NCI-H774 (cell line): Measurements from ENCODE around the gene SNRNP200.

Experiments
- DNase-seq: peaks from one replicate; lab custom pipeline; 2025; lab: John Stamatoyannopoulos, UW

SNRNP200 gene

GRCh38 chr2:96251721-96252292 is 53.5 kb downstream of the SNRNP200 start:
- DNase-seq: no peak

GRCh38 chr2:96250188-96250587 is 55.2 kb downstream of the SNRNP200 start:
- no peak for DNase-seq

GRCh38 chr2:96249654-96250053 is 55.7 kb downstream of the SNRNP200 start:
- DNase-seq: no peak

- DNase-seq: no peak
These were observed 56.7 kb downstream of the SNRNP200 start for GRCh38 chr2:96248624-96249023.

GRCh38 chr2:96247896-96248295 is 57.5 kb downstream of the SNRNP200 start:
- DNase-seq: no peak

GRCh38 chr2:96247009-96247408 is 58.3 kb downstream of the SNRNP200 start:
- DNase-seq: no peak

GRCh38 chr2:96245609-96246390 is 59.5 kb downstream of the SNRNP200 start:
- no peak for DNase-seq

- DNase-seq: no peak
These were observed 61.5 kb downstream of the SNRNP200 start for GRCh38 chr2:96243843-96244242.

GRCh38 chr2:96241900-96242611 is 63.3 kb downstream of the SNRNP200 start:
- no peak for DNase-seq

GRCh38 chr2:96241227-96241626 is 64.1 kb downstream of the SNRNP200 start:
- DNase-seq: no peak

GRCh38 chr2:96240341-96241038 is 64.9 kb downstream of the SNRNP200 start:
- no peak for DNase-seq

- DNase-seq: no peak
These were observed 65.5 kb downstream of the SNRNP200 start for GRCh38 chr2:96239745-96240264.

- no peak for DNase-seq
These were observed 66.3 kb downstream of the SNRNP200 start for GRCh38 chr2:96239091-96239490.

- no peak for DNase-seq
These were observed 67.1 kb downstream of the SNRNP200 start for GRCh38 chr2:96238266-96238665.

GRCh38 chr2:96236882-96237281 is 68.5 kb downstream of the SNRNP200 start:
- no peak for DNase-seq

- no peak for DNase-seq
These were observed 71.4 kb downstream of the SNRNP200 start for GRCh38 chr2:96233880-96234316.

- no peak for DNase-seq
These were observed 71.9 kb downstream of the SNRNP200 start for GRCh38 chr2:96233436-96233835.

- no peak for DNase-seq
These were observed 74.0 kb downstream of the SNRNP200 start for GRCh38 chr2:96231316-96231715.

GRCh38 chr2:96225016-96225533 is 80.3 kb downstream of the SNRNP200 start:
- DNase-seq: no peak
